Measurements from ENCODE around the gene SART3.
"Not testable (repeated sequence)": the region's sequence is repeated elsewhere in the genome, so short reads cannot be mapped to it uniquely, and the experiment has no call there.

Gene SART3

GRCh38 chr12:108597559-108598471 is 36.8 kb upstream of the SART3 start, which contains the start of gene TMEM119:
Gene TMEM119, minus strand, starts transcription at chr12:108598084. Its CDS starts 5,701 bp downstream, at chr12:108592383.
- DNase-seq, result no peak

DNA sequence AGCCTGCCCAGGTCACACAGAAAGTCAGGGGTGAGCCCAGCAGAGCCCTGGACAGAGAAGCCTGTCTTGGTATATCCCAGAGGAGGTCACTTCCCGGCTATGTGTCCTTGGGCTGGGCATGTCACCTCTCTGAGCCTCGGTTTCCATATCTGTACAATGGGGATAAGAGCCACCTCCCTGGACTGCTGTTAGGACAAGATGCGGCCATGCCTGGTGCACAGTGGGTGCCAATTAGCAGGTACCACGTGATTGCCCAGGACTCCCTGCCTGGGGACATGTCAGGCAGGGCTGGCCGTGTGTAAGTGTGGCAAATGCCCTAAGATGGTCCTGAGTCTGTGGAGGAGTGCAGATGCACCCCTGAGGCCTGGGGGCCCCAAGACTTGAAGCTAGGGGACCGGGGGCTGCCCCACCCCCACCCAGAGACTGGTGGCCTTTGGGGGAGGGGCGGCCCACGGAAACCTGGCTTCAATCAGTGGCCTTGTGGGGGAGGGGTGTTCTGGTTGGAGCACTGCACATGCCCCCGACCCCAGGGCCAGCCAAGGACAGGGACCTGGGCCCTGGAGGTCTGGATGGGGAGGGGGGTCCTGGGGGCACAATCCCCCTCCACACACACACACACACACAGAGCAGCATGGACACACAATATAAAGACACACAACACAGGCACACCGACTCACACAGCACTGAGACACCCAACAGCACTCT is 36.0 kb upstream of the SART3 start:
- DNase-seq, result no peak

DNA sequence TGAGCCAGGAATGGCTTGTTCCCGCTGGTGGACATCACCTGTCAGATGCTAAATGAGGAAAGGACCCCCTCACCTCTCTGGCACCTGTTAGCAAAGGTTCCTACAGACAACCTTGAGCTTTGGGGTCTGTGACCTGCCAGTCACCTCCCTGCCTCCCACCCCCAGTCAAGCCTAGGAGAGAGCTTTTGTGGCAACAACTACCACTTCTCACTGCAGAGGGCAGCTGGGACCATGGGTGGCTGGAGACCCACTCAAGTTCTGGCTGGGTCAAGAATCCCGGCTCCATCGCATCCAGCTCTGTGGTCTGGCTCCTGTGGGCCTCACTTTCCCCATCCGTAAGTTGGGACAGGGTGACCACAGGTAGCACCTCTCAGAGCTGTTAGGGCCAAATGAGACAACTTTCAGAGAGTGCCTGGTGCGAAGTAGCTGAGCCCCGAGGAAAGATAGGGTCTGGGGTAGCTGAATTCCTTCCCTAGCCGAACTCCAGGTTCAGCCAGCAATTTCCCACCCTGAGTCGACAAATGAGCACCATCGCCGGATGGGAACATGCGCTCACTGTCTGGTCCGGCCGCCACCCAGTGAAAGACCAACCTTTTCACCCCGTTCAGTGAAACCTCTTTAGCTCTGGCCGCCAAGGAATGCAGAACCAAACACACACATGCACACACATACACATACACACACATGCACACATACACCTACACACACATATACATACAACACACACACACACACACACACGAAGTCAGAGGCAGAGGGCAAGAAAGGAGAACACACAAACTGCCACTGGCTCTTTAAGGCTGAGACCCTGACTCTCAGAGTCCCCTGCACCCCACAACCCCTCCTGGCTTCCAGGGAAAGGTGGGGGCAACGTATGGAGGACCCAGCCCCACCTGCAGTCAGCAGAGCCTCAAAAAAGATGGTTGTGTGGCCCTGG is 35.0 kb upstream of the SART3 start:
- no peak for DNase-seq

DNA sequence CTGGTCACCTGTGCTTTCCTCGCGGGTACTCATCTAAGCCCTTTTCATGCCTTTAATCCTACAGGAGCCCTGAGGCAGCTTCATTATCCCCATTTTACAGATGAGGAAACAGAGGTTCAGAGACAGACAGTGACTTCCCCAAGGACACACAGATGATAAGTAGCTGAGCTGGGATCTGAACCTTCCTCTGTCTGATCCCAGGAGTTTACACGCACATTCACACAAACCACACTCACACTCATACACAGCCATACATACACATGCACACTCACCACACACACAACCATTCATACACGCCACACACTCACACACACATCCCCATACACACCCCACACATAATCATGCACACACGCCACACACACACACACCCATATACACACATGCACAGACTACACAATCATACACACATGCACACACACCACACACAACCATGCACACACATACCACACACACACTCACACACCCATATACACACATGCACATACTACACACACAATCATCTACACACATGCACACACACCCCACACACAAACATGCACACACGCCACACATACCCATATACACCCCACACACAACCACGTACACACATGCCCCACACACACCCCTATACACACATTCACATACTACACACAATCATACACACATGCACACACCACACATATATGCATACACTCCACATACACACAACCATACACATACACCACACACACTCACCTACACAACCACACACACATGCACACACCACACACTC is 34.2 kb upstream of the SART3 start:
- no peak for DNase-seq

DNA sequence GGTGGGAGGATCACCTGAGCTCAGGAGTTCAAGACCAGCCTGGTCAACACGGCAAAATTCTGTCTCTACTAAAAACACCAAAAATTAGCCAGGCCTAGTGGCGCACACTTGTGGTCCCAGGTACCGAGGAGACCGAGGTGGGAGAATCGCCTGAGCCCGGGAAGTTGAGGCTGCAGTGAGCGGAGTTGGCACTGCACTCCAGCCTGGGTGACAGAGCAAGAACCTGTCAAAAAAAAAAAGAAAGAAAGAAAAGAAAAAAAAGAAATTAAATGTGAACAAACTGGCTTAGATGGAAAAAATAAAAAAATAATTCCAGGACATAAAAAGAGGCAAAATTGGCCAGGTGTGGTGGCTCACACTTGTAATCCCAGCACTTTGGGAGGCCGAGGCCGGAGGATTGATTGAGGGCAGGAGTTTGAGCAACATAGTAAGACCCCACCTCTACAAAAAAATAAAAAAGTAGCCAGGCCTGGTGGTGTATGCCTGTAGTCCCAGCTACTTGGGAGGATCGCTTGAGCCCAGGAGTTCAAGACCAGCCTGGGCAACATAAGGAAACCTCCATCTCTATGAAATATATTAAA is 33.4 kb upstream of the SART3 start:
- no peak for DNase-seq

GRCh38 chr12:108592033-108592909 is 31.3 kb upstream of the SART3 start:
- no peak for DNase-seq

DNA sequence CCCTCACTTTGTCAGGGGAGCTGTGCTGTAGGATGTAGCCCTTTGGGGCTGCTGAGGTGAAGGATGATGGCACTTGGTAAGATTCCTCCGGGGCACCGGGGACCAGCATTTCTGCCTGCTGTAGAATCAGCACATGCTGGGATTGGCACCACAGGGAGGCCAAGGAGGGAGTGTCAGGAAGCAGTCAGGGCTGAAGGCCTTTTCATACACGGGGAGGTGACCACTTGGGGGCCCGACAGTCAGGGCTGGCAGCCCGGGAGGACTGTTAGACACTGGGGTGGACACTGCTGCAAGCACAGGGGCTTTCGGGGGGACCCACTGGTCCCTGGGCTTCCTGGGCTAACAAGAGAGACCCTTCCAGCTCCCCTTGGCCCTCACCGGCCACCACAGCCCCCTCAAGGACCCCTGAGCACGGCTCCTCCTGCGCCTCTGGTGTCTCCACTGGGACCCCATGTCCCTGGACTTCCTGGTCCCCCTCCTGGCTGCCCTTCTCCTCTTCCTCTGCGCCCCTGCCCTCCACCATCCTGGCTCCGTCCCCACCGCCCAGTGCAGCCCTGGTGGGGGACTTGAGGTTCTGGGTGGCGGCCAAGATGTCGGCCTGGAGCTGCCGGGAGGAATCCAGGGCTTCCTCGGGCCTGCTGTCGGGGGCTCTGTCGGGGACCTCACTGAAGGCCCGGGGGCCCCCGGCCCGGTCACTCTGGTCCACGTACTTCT is 30.5 kb upstream of the SART3 start:
- DNase-seq, result no peak

DNA sequence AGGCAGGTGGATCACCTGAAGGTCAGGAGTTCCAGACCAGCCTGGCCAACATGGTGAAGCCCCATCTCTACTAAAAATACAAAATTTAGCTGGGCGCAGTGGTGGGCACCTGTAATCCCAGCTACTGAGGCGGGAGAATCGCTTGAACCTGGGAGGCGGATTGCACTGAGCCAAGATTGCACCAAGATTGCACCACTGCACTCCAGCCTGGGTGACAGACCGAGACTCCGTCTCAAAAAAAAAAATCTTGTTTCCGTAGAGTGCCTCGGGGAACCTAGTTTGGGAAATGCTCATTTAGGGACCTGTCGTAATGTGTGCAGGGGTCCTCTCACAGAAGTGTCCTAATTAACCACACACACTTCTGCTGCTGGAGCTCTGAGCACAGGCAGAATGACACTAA is 29.5 kb upstream of the SART3 start:
- not testable (repeated sequence) for DNase-seq

GRCh38 chr12:108589840-108590229 is 28.9 kb upstream of the SART3 start:
- no peak for DNase-seq

DNA sequence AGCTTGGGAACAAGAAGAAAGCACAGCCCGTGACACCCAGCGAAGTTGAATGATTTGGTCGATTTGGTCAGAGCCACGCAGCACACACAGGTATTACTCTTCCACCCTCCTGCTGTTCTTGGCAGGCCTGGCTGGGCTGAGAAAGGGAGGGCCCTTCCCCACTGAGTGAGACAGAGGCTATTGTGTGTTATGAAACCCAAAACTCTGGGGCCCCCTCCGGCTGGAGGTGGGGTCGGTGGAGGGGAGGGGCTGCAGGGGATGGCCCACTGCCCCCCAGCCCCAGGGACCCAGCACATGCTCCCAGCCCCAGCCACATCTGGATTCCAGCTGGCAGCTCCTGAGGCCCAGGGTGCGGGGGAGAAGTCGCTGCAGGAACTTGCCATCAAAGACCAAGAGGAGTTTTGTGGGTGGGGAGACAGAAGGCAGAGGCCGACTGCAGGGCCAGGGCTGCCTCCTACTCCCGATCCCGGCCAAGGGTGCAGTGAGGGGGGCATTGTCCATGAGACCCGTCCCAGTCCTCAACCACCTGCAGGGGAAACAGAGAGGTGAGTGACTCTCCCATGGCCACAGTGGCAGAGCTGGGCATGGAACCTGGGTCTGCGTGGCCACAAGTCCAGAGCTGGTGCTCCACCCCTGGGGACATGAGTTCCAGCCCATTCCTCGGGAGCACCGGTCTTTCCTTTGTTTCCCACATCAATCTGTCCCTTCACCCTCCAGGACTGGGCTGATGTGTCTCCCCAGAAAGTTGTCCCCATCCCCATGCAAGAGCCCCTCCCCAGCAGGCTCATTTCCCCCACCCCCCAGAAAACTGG is 28.3 kb upstream of the SART3 start:
- DNase-seq, result peak; percentile 48

DNA sequence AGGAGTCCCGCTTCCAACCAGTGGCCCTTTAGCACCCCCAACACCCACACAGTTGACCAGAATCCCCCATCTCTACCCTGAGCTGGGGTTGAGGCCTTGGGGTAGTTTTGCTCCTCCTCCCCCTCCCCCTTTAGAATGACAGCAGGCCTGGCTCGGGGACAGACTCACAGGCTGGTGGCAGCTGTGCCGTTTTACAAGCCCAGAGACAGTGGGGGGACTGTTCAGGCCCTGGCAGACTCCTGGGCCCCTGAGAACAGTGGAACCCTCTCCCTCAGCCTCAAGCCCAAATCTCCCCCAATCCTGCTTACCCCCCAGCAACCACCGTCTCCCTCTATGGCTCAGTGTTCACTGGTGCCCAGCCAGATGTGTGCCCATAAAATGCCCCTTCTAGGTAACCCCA is 26.9 kb upstream of the SART3 start:
- no peak for DNase-seq

- no peak for DNase-seq
These were observed 25.3 kb upstream of the SART3 start for GRCh38 chr12:108586306-108586705.

DNA sequence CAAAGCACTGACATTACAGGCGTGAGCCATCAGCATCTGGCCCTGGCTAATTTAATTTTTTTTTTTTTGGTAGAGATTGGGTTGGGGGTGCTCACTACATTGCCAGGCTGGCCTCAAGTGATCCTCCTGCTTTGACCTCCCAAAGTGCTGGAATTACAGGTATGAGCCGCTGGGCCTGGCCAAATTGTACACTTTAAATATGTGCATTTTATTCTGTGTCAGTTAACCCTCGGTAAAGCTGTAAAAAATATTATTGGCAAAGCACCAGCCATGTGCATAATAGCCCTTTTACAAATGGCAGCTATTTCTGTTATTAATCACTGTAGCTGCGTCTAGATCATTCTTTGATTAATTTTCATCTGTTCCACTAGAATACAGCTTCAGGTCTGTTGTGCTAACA is 24.9 kb upstream of the SART3 start:
- DNase-seq, result no peak

GRCh38 chr12:108584456-108585065 is 23.6 kb upstream of the SART3 start:
- DNase-seq, result no peak

DNA sequence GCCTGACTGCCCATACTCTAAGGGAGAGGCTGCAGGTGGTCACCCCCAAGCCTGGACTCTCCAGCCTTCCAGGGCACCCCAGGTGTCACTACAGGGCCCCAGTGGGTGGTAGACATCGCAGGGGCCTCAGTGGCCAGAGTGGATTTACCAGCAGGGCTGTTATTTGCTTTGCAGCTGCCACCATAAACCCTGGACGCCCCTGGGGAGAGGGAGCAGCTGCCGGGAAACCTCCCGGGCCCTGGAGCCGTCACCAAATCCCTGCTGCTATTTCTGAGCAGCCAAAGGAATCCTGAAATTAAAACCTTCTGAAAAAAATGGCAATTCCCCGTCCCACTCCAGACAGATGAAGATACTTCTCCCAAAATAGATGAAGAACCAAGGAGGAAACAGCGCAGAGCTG is 23.0 kb upstream of the SART3 start:
- DNase-seq, result no peak

DNA sequence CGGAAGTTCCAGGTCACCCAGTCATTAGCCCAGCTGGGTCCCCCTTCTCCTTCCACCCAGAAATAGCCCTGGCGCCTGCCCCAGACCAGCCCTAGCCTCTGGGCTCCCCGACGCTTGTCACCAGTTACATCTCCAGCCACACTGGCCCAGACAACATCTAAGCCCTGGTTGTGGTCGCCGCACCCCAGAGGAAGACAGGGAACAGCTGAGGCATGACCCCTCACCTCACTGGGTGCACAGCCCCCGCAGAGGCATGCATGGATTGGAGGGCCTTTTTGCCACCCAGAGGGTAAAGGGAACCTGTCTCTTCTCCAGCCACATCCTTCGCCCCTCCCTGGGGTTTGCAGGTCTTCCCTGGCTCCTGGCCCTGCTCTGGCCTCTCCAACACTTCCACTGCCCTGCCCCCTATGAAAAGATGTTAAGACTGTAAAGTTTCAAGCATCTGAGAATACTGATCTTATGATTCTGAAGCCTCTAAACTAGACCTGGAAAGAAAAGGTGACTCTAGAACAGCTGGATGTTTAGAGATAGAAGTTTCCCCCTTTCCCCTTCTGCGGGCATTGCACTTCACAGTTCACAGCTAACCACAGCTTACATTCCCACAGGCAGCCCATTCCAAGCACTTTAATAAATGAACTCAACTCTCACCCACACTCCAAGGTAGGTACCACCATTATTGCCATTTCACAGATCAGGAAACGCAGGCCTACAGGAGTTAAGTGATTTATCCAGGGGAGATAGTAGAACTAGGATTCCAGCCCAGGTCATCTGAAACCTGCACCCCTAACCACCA is 22.2 kb upstream of the SART3 start:
- no peak for DNase-seq

DNA sequence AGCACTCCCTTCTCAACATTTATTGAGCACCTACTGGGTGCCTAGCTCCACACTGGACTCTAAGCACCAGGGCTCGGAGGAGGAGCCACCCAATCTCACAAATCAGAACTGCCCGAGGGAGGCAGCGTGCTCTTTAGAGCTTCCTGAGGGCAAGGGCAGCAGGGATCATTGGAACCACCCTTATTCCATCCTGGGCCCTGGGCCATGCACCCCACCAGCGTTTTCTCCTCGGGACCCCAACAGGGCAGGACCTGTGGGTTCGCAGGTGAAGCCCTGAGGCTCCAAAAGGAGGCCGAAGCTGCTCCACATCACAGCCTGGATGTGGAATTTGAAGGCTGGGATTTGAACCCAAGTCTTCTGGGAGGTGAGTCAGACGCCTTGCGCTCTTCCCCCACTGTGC is 21.5 kb upstream of the SART3 start:
- DNase-seq, result no peak
